ENCODE measurements around the gene SCFD2. TPM values are rescaled to one million over a fixed set of nuclear protein-coding genes. Genes with fewer than 3 reads are reported as not detected.

SCFD2 gene
- total and polyA plus RNA-seq, 2 donors (not counting 3 experiments of a cell fraction or from before 2014, with no cell fraction given) = 12.3 to 22.8 TPM

GRCh38 chr4:53175640-53176039 is 190.2 kb downstream of the SCFD2 start:
- H3K27ac ChIP-seq (ENCODE audit: insufficient read depth, low read depth, low read length) = no peak overlapping the region
- H3K9me3 ChIP-seq (replicated peaks; ENCODE audit: control insufficient read depth, insufficient read depth, low read length) = no peaks in the 10 kb centered on the region
- no peak overlapping the region for H3K4me2 ChIP-seq (ENCODE audit: insufficient read depth, low read length)
- H2AFZ ChIP-seq (ENCODE audit: low read depth, low read length) = no peak overlapping the region
- dilution Hi-C loops (cut with MboI; ENCODE audit: extremely low pct_ligation_motif_present, low sequenced_read_pairs) = no loop called here
- H3K4me3 ChIP-seq (replicated peaks in 1 of 3; ENCODE audit: insufficient read depth in 1 of 3, low read depth in 1 of 3, low read length in 3 of 3) = no peak overlapping the region
- no TSS peak for BruUV-seq (replicated peaks)
- intact Hi-C loops (cut with micrococcal nuclease) = no loop called here
- CTCF ChIA-PET = no interaction called here
- H3K79me2 ChIP-seq (ENCODE audit: control insufficient read depth, insufficient read depth, low read length) = no peaks in the 10 kb centered on the region
- H3K9ac ChIP-seq (replicated peaks; ENCODE audit: extremely low read depth, insufficient read depth, low read length) = no peak overlapping the region
- DNase-seq (ENCODE audit: low read depth, low spot score) (no peak), FAIRE-seq (no peak)
- H3K27me3 ChIP-seq (ENCODE audit: control insufficient read depth in 2 of 2, insufficient read depth in 2 of 2, low read length in 2 of 2) = no peaks in the 10 kb centered on the region
- H3K4me1 ChIP-seq (ENCODE audit: control insufficient read depth, extremely low read depth, insufficient read depth, low read length) = no peaks in the 10 kb centered on the region
- no peaks in the 10 kb centered on the region for H4K20me1 ChIP-seq (replicated peaks; ENCODE audit: control insufficient read depth, extremely low read depth, insufficient read depth, low read length)
- POLR2A ChIA-PET = interaction anchor here (0.6 kb wide), 1 partner anchor 72 kb away, joined by 3 read pairs; no protein-coding TSS in a partner anchor
- H3K9me1 ChIP-seq (replicated peaks; ENCODE audit: control insufficient read depth, extremely low read depth, insufficient read depth, low read length) = no peaks in the 10 kb centered on the region
- H3K36me3 ChIP-seq (ENCODE audit: control insufficient read depth in 2 of 2, extremely low read depth in 1 of 2, insufficient read depth in 2 of 2, low read length in 2 of 2) = no peaks in the 10 kb centered on the region
- TF ChIP-seq MYC (IDR thresholded peaks at IDR 0.05; ENCODE audit: low read depth, low read length) (no peak), POLR2A (IDR thresholded peaks at IDR 0.05; ENCODE audit: low read depth, low read length) (no peak), EZH2 (IDR thresholded peaks at IDR 0.05; ENCODE audit: borderline replicate concordance, low read depth, low read length, severe bottlenecking) (no peak)

GRCh38 chr4:53174823-53175222 is 191.0 kb downstream of the SCFD2 start:
- Histone ChIP-seq H4K20me1 (replicated peaks; ENCODE audit: control insufficient read depth, extremely low read depth, insufficient read depth, low read length) (no peaks in the 10 kb centered on the region), H3K36me3 (ENCODE audit: control insufficient read depth in 2 of 2, extremely low read depth in 1 of 2, insufficient read depth in 2 of 2, low read length in 2 of 2) (no peaks in the 10 kb centered on the region), H3K27me3 (ENCODE audit: control insufficient read depth in 2 of 2, insufficient read depth in 2 of 2, low read length in 2 of 2) (no peaks in the 10 kb centered on the region), H3K4me3 (replicated peaks in 1 of 3; ENCODE audit: insufficient read depth in 1 of 3, low read depth in 1 of 3, low read length in 3 of 3) (no peak overlapping the region), H3K9ac (replicated peaks; ENCODE audit: extremely low read depth, insufficient read depth, low read length) (no peak overlapping the region), H3K9me3 (replicated peaks; ENCODE audit: control insufficient read depth, insufficient read depth, low read length) (no peaks in the 10 kb centered on the region), H3K4me1 (ENCODE audit: control insufficient read depth, extremely low read depth, insufficient read depth, low read length) (no peaks in the 10 kb centered on the region), H3K9me1 (replicated peaks; ENCODE audit: control insufficient read depth, extremely low read depth, insufficient read depth, low read length) (no peaks in the 10 kb centered on the region), H3K27ac (ENCODE audit: insufficient read depth, low read depth, low read length) (no peak overlapping the region), H2AFZ (ENCODE audit: low read depth, low read length) (no peak overlapping the region), H3K79me2 (ENCODE audit: control insufficient read depth, insufficient read depth, low read length) (no peaks in the 10 kb centered on the region), H3K4me2 (ENCODE audit: insufficient read depth, low read length) (no peak overlapping the region)
- DNase-seq (ENCODE audit: low read depth, low spot score) = no peak
- BruUV-seq (replicated peaks) = no TSS peak
- dilution Hi-C loops (cut with MboI; ENCODE audit: extremely low pct_ligation_motif_present, low sequenced_read_pairs) = no loop called here
- FAIRE-seq = no peak
- ChIA-PET CTCF (no interaction called here), POLR2A (interaction anchor here (0.6 kb wide), 2 partner anchors 71 to 1159 kb away, joined by 3 read pairs; no protein-coding TSS in a partner anchor)
- intact Hi-C loops (cut with micrococcal nuclease) = no loop called here
- TF ChIP-seq JUN (IDR thresholded peaks at IDR 0.05; ENCODE audit: borderline replicate concordance, insufficient read depth, insufficient read length, low read depth) (no peak), MYC (IDR thresholded peaks at IDR 0.05; ENCODE audit: low read depth, low read length) (no peak), POLR2A (IDR thresholded peaks at IDR 0.05; ENCODE audit: low read depth, low read length) (no peak), FOS (IDR thresholded peaks at IDR 0.05; ENCODE audit: borderline replicate concordance, insufficient read depth, low read length) (no peak), POLR2AphosphoS5 (IDR thresholded peaks at IDR 0.05; ENCODE audit: insufficient read depth, low read depth, low read length) (no peak), MAX (IDR thresholded peaks at IDR 0.05; ENCODE audit: insufficient read depth, insufficient read length) (no peak), CTCF (IDR thresholded peaks at IDR 0.05; ENCODE audit: extremely low read depth in 1 of 2, insufficient read depth in 1 of 2, low read depth in 1 of 2, low read length in 2 of 2) (no peak), EZH2 (IDR thresholded peaks at IDR 0.05; ENCODE audit: borderline replicate concordance, low read depth, low read length, severe bottlenecking) (no peak), GATA2 (IDR thresholded peaks at IDR 0.05; ENCODE audit: insufficient read depth, insufficient read length, low read depth, low read length) (no peak)
